LNCaP clone FGC (cell line): Measurements from ENCODE around the gene POU3F1.
A peak's percentile ranks its signal among the peaks of the same experiment; 100 is the strongest.

ENCODE experiments used
- DNase-seq: peaks from one replicate; pipeline ENCODE4 v3.0.0-alpha.2; 2011; ENCODE audit warnings: low read depth
- H3K4me3 ChIP-seq: 2 replicates; pipeline ENCODE4 v1.5.1; 2011; ENCODE audit warnings: mild to moderate bottlenecking, low read depth, low read length, control low read depth
- TF ChIP-seq, protein P1 (sequence below): IDR thresholded peaks from 2 replicates; pipeline ENCODE4 v1.5.1; 2012; ENCODE audit warnings: mild to moderate bottlenecking; ENCODE audit not compliant: control insufficient read depth, insufficient read depth; ENCODE audit errors: extremely low read depth

The POU3F1 gene

DNA sequence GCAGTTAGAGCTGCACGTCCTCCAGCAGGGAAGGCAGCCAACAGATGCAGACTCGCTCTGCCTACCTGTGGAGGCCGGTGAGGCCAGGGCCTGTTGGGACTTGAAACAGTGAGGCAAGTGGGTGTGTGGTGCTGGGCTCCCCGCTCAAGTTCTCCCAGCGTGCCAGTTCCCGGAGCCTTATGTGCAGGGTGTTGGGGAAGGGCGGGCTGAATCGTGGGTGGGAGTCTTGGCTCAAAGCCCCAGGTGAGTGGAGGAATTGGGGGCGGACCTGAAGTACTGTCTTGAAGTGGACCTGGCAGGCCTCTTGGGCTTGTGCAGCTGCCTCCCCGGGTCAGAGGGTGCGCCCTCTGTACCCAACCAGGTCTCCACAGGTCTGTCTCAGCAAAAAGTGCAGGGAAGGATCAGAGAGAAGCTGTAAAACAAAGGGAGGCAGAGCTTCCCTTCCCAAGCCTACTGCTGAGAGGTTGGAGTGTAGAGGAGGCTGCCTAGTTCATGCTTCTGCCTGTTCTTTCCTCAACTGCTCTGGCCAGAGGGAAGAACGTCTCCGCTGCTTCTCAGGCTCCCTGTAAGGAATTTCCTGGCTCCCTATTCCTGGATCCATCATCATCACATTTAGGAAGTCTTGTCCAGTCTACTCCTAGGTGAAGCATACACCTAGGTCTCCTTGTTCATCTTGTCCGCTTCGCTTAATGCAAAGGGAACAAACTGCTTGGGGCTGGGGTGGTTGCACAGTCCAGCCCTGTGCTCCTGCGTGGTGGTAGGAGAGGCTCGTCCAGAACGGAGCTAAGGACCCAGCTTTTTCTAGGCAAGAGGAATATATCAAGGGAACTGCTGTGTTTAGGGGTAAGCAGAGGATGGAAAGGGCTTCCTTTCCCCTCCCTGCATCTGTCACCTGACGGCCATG is 19.1 kb downstream of the POU3F1 start:
- TF ChIP-seq, protein P1, sequence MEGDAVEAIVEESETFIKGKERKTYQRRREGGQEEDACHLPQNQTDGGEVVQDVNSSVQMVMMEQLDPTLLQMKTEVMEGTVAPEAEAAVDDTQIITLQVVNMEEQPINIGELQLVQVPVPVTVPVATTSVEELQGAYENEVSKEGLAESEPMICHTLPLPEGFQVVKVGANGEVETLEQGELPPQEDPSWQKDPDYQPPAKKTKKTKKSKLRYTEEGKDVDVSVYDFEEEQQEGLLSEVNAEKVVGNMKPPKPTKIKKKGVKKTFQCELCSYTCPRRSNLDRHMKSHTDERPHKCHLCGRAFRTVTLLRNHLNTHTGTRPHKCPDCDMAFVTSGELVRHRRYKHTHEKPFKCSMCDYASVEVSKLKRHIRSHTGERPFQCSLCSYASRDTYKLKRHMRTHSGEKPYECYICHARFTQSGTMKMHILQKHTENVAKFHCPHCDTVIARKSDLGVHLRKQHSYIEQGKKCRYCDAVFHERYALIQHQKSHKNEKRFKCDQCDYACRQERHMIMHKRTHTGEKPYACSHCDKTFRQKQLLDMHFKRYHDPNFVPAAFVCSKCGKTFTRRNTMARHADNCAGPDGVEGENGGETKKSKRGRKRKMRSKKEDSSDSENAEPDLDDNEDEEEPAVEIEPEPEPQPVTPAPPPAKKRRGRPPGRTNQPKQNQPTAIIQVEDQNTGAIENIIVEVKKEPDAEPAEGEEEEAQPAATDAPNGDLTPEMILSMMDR, result no peak
- no peak overlapping the region for H3K4me3 ChIP-seq
- DNase-seq, result no peak

DNA sequence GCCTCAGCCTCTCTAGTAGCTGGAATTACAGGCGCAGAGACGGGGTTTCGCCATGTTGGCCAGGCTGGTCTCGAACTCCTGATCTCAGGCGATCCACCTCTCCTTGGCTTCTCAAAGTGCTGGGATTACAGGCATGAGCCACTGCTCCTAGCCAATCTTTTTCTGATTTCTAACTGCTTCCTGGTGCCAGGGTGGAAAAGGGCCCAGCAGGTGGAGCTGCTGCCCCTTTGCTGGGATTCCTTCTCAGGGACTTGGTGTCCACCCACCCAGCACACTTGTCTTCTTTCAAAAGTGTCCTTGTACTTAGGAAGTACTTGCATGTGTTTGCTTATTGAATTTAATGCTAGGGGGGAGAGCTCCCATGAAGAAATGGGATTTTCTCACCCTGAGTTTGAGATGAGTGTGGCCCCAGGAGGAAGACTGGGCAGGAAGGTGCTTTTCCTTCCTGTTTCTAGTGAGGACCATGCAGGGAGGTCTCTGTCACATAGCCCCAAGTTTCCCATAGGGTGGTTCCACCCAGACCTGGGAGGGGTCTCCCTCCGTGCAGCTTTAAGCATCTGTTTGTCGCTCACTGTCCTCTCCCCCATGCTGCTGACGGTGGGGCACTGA is 19.9 kb downstream of the POU3F1 start:
- no peak overlapping the region for H3K4me3 ChIP-seq
- no peak for DNase-seq
- TF ChIP-seq, protein P1, result peak; percentile 77

DNA sequence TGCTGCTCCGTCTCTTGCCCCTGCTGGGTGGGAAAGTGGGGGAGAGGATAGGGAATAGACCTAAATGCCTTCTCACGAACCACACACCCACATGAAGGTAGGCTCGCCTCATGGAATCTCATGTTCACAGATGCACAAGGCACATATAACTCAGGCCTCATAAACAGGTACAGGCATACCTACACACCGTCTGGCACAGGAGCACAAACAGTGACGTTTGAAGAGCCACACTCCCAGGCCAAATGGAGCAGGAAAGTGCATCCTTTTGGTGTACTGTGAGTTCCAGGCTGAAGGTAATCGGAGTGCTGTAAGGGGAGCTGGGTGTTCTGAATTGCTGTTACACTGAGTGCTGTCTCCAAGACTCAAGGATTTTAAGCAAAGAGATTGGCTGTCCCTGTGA is 20.9 kb downstream of the POU3F1 start:
- DNase-seq, result no peak
- no peak overlapping the region for H3K4me3 ChIP-seq
- TF ChIP-seq, protein P1, result no peak

DNA sequence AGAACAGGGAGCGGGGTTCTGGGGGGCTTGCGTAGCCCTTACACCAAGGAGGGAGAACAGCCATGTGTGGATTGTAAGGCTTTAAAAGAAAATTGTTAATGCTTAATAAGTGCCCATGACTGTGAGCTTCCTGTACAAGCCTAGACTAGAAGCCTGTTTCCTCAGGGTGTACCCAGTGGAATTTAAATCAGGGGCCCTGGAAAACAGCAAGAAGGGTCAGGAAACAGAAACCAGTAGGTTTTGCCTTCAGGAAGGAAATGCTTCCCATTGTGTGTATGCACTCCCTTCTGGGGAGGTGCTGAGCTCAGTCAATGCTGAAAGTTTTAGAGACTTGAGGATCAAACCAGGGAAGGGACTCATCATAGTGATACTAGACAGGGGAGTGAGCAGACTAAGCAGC is 21.4 kb downstream of the POU3F1 start:
- H3K4me3 ChIP-seq, result no peak overlapping the region
- TF ChIP-seq, protein P1, result no peak
- DNase-seq, result no peak

DNA sequence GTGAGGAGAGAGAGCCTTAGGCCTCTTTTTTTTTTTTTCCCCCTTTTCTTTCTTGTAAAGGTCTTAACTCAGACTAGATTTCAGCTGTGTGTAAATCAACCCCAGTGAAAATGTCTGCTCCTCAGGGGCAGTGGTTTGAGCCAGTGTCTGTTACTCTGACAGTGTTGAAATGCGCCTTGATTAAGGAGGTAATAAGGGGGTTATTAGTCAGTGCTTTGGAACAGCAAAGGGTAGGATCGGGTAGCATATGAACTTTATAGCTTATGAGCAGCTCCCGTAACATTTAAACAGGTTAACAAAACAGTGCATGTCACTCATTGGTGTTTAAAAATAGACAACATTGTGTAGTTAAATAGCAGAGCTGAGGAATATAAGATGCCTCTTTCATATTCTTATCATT is 23.8 kb downstream of the POU3F1 start:
- no peak overlapping the region for H3K4me3 ChIP-seq
- TF ChIP-seq, protein P1, result no peak
- no peak for DNase-seq

DNA sequence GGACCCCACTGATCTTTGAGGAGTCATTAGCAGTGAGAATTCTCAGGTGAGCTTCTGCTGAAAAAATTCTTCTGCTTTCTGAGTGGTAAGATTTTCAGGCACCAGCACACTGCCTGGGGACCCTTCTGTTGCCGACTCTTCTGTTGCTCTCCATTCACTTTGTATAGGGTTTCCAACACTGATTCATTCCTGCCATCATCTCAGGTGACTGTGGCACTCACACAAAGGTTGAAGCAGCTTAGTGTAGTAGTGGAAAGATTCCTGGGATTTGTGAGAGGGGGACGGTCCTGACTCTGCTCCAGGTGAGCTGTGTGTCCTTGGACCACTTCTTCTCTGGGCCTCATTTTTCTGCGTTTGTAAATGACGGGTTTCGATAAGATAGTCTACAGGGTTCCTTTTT is 24.6 kb downstream of the POU3F1 start:
- no peak for DNase-seq
- H3K4me3 ChIP-seq, result no peak overlapping the region
- TF ChIP-seq, protein P1, result no peak
